Vagina (tissue), 2 donors: Measurements from ENCODE around the gene TP73.

ENCODE experiments used
- POLR2A ChIP-seq, 2 donors: fragments of 450-650 bp; IDR thresholded peaks; one replicate each; pipeline ENCODE4 v1.6.1; 2017; ENCODE audit warnings: antibody characterized with exemption in 2 of 2, mild to moderate bottlenecking in 2 of 2, moderate library complexity in 2 of 2
- TF ChIP-seq, protein P1 (sequence below), 3 experiments: fragments of 450-650 bp in 2 of 3; fragments of 200-600 bp in 1 of 3; sonication (generic) in 1 of 3; IDR thresholded peaks; one replicate each; pipeline ENCODE4 v1.5.1; 2017 to 2019; ENCODE audit warnings: antibody characterized with exemption in 3 of 3, mild to moderate bottlenecking in 2 of 3, moderate library complexity in 2 of 3

DNA sequence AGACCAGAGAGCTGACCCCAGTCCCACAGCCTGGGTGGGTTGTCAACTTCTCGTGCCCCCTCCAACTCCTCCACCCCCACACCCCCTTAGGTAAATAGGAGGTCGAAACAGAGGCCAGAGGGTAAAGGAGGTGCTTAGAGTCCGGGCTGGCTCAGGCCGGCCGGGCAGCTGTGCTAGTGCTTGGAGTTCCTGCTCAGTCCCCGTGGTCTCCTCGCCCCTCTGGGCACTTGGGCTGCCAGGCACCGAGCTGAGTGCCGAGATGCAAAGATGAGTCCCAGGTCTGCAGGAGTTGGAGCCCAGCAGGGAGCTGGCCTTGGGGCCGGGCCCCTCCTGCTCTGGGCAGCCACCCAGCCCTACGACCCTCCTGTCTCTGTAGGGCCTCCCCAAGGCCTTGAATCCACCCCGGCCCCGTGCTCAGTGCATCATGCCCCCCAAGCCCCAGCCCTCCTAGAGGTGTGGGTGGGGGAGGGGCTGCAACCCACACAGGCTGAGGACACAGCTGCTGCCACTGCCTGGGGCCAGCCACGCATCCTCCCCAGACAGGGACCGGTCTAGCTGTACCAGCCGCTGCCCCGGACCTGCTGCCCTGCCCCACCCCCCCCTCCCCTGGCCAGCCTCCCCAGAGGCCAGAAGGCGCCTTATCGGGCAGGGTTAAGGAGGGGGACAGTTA is 122.1 kb downstream of the TP73 start:
- TF ChIP-seq, protein P1, sequence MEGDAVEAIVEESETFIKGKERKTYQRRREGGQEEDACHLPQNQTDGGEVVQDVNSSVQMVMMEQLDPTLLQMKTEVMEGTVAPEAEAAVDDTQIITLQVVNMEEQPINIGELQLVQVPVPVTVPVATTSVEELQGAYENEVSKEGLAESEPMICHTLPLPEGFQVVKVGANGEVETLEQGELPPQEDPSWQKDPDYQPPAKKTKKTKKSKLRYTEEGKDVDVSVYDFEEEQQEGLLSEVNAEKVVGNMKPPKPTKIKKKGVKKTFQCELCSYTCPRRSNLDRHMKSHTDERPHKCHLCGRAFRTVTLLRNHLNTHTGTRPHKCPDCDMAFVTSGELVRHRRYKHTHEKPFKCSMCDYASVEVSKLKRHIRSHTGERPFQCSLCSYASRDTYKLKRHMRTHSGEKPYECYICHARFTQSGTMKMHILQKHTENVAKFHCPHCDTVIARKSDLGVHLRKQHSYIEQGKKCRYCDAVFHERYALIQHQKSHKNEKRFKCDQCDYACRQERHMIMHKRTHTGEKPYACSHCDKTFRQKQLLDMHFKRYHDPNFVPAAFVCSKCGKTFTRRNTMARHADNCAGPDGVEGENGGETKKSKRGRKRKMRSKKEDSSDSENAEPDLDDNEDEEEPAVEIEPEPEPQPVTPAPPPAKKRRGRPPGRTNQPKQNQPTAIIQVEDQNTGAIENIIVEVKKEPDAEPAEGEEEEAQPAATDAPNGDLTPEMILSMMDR (IDR thresholded peaks at IDR 0.05), result no peak
- TF ChIP-seq POLR2A (IDR thresholded peaks at IDR 0.05), result no peak
